ENCODE results near the gene COMTD1.

Gene COMTD1
- long read RNA-seq, partial matches to known transcripts, result 1 of 15 reads
- long read RNA-seq, other reads (novel, unspliced or antisense), result 9 of 15 reads

DNA sequence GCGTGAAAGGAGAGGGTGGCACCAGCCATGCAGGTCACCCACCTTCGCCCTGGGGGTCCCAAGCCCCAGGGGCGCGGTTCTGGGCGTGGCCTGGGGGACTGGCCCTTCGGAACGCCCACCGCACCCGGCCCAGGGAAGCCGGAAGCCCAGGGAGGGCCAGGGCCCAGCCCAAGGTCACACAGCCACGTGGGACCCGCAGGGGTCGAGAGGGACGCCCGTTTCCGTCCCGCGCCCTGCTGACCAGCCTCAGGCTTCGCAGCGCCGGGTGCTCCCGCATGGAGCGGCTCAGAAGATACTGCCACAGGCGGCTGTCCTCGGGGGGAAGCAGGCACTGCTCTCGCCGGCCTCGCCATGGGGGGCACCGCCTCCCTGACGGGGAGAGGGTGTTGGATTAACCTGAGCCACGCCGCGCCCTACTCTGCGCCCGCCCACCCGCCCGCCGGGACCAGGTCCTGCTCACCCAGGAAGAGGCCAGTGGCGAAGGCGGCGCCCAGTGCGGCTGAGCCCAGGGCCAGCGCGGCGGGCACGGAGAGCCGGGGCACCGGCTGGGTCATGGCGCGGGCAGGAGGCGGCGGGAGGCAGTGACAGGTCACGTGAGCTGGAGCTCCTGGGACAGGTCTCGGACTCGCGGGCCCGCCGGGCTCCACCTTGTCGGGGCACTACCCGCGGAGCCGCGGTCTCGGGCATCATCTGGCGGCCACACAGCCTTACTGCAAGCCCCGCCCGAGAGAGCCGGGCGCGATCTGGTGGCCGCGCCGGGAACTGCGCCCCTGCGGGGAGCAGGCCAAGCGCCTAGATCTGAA is at the start of gene COMTD1:
COMTD1 (minus strand) TSS at position 583 of the 803 bp plus-strand sequence; CDS start at position 554, 29 bp downstream.
- Histone ChIP-seq H3K27me3 (ENCODE audit: insufficient read depth, poor library complexity, severe bottlenecking) (no peaks in the 10 kb centered on the region), H3K27ac (replicated peaks) (peak within 1 kb of the TSS; percentile 55), H3K4me3 (replicated peaks; ENCODE audit: insufficient read depth, low read length) (peak within 1 kb of the TSS; percentile 72)
- no peak for TF ChIP-seq GABPA (IDR thresholded peaks at IDR 0.05; ENCODE audit: low read depth)
- TF ChIP-seq, protein P1, sequence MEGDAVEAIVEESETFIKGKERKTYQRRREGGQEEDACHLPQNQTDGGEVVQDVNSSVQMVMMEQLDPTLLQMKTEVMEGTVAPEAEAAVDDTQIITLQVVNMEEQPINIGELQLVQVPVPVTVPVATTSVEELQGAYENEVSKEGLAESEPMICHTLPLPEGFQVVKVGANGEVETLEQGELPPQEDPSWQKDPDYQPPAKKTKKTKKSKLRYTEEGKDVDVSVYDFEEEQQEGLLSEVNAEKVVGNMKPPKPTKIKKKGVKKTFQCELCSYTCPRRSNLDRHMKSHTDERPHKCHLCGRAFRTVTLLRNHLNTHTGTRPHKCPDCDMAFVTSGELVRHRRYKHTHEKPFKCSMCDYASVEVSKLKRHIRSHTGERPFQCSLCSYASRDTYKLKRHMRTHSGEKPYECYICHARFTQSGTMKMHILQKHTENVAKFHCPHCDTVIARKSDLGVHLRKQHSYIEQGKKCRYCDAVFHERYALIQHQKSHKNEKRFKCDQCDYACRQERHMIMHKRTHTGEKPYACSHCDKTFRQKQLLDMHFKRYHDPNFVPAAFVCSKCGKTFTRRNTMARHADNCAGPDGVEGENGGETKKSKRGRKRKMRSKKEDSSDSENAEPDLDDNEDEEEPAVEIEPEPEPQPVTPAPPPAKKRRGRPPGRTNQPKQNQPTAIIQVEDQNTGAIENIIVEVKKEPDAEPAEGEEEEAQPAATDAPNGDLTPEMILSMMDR (IDR thresholded peaks at IDR 0.05; ENCODE audit: insufficient read depth, low read length), result peak; percentile 100
- DNase-seq (ENCODE audit: low read depth in 1 of 2, low spot score in 1 of 2), result peak; percentile 90 to 94

DNA sequence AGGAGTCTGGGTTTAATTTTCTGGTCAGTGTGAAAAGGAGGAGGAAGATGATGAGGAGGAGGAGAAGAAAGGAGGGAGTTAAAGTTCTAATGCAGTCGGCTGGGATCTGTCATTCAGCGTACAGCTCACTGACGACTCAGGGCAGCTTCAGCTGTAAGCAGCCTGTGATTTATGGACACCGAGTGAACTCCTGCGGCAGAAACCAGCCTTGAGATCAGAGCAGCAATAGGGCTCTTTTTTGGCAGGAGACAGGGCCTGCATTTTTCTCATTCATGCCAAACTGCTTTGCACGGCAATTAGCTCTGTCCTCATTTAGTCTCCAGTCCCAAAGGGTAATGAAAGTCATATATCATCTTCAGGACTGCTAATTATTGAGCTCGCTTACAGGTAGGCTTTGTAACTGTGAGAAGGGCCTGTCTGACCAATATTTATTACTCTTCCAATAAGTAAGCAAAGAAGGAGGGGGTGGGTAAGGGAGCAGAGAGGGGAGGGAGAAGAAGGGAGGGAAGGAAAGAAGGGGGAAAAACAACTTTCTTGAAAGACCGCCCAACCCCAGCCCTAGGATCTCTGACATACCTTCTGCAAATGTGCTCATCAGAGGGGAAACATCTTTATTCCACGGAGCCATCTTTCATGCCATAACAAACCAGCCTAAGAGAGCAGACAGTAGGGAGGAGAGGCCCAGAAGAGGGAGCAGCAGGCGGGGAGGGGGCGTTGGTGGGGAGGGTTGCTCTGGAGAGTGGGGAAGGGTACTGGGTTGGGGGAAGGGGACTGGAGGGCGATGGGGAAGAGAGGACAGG is 48.1 kb upstream of the COMTD1 start:
- TF ChIP-seq, protein P1 (IDR thresholded peaks at IDR 0.05; ENCODE audit: insufficient read depth, low read length), result no peak
- TF ChIP-seq GABPA (IDR thresholded peaks at IDR 0.05; ENCODE audit: low read depth) (no peak), SPI1 (IDR thresholded peaks at IDR 0.05; ENCODE audit: borderline replicate concordance, low read depth) (no peak), POLR2AphosphoS5 (IDR thresholded peaks at IDR 0.05; ENCODE audit: low read depth) (no peak)
- TF ChIP-seq, protein P2, sequence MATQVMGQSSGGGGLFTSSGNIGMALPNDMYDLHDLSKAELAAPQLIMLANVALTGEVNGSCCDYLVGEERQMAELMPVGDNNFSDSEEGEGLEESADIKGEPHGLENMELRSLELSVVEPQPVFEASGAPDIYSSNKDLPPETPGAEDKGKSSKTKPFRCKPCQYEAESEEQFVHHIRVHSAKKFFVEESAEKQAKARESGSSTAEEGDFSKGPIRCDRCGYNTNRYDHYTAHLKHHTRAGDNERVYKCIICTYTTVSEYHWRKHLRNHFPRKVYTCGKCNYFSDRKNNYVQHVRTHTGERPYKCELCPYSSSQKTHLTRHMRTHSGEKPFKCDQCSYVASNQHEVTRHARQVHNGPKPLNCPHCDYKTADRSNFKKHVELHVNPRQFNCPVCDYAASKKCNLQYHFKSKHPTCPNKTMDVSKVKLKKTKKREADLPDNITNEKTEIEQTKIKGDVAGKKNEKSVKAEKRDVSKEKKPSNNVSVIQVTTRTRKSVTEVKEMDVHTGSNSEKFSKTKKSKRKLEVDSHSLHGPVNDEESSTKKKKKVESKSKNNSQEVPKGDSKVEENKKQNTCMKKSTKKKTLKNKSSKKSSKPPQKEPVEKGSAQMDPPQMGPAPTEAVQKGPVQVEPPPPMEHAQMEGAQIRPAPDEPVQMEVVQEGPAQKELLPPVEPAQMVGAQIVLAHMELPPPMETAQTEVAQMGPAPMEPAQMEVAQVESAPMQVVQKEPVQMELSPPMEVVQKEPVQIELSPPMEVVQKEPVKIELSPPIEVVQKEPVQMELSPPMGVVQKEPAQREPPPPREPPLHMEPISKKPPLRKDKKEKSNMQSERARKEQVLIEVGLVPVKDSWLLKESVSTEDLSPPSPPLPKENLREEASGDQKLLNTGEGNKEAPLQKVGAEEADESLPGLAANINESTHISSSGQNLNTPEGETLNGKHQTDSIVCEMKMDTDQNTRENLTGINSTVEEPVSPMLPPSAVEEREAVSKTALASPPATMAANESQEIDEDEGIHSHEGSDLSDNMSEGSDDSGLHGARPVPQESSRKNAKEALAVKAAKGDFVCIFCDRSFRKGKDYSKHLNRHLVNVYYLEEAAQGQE (IDR thresholded peaks at IDR 0.05; ENCODE audit: insufficient replicate concordance, low read depth), result no peak

DNA sequence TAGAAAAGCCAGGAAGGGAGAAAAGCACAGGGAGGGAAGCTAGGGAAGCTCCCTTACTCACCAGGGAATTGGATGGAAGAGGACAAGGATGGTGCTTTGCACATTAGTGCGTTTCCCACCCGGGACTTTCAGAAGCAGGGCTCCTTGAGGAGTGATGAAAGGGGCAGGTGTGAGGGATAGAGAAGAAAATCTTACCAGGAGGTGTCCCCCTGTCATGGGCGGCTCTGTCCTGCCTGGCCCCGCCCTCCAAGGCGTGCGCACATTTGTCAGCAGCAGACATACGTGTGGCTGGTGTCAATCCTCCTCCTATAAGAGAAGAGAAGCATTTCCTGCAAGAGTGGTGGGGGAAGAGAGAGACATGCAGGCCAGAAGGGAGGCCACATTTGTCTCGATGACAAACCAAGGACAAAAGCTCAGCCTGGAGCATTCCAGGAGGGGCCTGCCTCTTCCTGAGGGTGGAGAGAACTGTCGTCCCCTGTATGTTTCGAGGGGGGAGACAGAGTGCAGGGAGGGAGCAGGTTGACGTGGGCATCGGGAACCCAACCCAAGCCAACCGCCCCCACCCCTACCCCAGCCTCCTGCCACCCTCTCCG is 47.4 kb upstream of the COMTD1 start:
- H3K4me3 ChIP-seq (replicated peaks; ENCODE audit: insufficient read depth, low read length), result no peak overlapping the region
- no peak for DNase-seq (ENCODE audit: low read depth in 1 of 2, low spot score in 1 of 2)
- TF ChIP-seq GABPA (IDR thresholded peaks at IDR 0.05; ENCODE audit: low read depth) (no peak), SPI1 (IDR thresholded peaks at IDR 0.05; ENCODE audit: borderline replicate concordance, low read depth) (no peak), POLR2AphosphoS5 (IDR thresholded peaks at IDR 0.05; ENCODE audit: low read depth) (no peak)
- TF ChIP-seq, protein P1 (IDR thresholded peaks at IDR 0.05; ENCODE audit: insufficient read depth, low read length), result no peak
- TF ChIP-seq, protein P2 (IDR thresholded peaks at IDR 0.05; ENCODE audit: insufficient replicate concordance, low read depth), result no peak

More for the DNA sequence above, 48.1 kb upstream of the COMTD1 start:
- no peak for DNase-seq (ENCODE audit: low read depth in 1 of 2, low spot score in 1 of 2)
- no peak overlapping the region for H3K27ac ChIP-seq (replicated peaks)
- H3K27me3 ChIP-seq (ENCODE audit: insufficient read depth, poor library complexity, severe bottlenecking), result no peaks in the 10 kb centered on the region
- H3K4me3 ChIP-seq (replicated peaks; ENCODE audit: insufficient read depth, low read length), result no peak overlapping the region

More for the DNA sequence above, 47.4 kb upstream of the COMTD1 start:
- Histone ChIP-seq H3K27ac (replicated peaks) (no peak overlapping the region), H3K27me3 (ENCODE audit: insufficient read depth, poor library complexity, severe bottlenecking) (no peaks in the 10 kb centered on the region)

Data from HL-60 (cell line).